Activated gamma-delta T cell (primary cell): ENCODE data around the gene PHKB.
"Not testable (repeated sequence)": the region's sequence is repeated elsewhere in the genome, so short reads cannot be mapped to it uniquely, and the experiment has no call there.

Experiments
- DNase-seq: peaks from one replicate; lab custom pipeline; 2025; lab: John Stamatoyannopoulos, UW

Gene PHKB

DNA sequence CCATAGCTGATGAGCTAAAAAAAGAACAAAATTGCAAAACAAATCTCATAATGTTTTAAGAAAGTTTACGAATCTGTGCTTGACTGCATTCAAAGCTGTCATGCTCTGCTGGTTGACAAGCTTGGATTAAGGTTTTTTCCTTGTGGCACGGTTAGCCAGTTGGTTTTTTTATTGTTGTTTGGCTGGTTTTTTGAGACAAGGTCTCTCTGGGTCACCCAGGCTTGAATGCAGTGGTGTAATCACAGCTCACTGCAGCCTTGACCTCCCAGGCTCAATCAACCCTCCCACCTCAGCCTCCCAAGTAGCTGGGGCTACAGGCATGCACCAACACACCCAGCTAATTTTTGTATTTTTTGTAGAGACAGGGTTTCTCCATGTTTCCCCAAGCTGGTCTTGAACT is 45.7 kb downstream of the PHKB start:
- DNase-seq = no peak

DNA sequence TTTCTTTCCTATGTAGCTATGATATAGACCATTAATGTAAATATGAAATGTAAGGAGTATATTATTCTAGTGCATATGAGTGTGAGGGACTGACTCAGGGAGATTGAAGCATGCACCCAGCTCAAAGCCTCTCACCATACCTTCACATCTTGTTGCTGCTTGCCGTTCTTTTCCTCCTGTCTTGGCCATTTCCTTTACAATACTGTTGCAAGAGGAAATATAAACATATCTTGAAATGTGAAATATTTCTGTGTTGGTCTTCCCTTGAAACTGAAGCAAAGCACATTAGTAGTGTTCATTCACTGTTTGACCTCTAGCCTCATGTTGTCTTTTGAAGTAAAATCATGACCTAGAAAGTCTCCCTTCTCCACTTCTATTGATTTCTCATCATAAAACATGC is 46.6 kb downstream of the PHKB start:
- DNase-seq = no peak

DNA sequence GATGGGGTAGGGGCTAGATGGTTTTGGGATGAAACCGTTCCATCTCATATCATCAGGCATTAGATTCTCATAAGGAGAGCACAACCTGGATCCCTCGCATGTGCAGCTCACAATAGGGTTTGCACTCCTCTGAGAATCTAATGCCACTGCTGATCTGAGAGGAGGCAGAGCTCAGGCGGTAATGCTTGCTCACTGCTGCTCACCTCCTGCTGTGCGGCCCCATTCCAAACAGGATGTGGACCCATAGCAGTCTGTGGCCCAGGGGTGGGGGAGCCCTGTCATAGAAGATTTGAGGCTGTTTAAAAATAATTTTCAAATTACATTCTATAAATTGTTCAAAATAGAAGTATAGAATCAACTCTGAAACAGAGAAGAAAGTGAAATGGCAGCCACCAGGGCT is 50.8 kb downstream of the PHKB start:
- DNase-seq = no peak

DNA sequence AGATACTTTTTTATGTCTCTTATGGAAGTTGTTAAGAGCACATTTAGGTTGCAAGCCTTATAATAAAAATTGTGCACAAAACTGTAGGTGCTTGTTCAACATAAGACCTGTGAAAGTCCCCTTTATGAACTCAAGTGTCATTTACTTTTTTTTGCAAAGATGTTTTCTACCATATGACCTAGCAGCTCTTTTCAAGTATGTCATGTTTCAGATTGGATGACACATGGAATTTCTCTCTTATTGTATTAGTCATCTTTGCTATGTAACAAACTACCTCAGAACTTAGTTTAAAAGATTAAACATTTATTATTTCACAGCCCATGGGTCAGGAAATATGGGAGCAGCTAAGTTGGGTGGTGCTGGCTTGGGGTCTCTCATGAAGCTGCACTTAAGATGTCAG is 57.9 kb downstream of the PHKB start:
- no peak for DNase-seq

DNA sequence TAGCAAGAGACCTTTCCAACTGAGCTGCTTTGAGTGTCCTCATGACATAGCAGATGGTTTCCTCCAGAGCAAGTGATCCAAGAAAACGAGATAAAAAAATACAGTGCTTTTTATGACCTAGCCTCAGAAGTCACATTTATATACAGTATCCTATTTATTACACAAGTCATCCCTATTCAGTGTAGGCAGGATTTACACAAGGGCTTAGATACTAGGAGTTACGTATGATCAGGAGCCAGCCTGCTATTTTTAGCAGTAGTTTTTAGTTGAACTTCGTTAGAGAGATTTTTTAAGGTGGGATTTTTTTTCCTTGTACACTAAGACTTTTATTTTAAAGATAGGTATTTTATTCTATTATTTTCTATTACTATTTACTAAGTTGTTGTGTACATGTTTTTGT is 58.4 kb downstream of the PHKB start:
- DNase-seq = no peak

DNA sequence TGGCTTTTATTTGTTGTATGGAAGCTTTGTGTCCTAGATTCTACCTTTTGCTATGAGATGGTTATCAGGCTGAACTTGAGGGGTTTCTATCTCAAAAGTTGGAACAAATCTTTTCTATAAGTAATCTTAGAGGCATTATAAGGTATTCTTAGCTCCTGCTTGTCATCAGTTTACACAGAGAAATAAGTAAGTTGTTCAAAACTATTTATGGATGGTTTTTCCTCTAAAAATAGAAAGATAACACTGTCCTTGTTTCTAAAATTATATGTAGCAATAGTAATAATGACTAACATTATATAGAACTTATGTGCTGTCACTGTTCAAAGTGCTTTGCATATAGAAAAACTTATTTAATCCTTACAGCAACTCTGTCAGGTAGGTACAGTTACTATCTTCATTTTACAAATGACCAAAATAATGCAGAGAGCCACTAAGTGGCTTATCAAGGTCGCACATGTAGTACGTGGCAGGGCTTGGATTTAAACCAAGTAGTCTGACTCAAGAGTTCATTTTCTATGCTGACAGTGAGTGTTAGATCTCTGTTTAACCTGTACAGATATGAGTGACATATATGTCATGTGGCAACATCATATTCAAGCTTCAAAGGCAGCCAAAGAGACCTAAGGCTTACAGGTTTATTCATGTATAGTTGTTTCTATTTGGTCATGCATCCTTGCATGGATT is 59.0 kb downstream of the PHKB start:
- no peak for DNase-seq

DNA sequence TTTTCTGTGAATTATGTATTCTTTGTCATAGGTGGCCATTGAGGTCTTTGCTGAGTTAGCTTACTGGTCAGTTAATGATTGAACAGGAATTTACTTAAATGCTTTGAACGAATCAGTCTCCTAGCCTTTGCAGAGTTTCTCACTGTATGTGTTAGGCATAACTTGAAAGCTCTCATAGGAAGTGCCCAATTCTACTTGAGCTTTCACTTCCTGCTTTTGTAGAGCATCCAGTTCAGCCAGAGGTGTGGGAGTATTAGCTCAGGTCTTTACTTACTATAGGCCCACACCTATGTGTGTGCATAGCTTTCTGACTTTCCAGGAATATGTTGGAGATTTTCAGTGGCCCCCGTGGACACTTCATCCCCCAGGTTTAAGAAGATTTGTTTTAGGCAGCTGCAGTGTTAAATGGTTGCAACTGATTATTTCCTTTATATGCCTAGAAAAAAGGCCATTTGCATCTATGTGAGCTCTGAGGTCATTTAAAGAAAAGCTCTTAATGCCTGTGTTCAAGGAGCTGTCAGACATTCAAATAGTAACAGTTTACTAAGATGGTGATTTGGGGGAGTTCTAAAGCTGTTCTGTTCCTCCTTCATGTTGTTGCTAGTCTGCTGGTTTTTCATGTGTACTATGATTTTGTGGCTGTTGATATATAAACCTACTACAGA is 62.3 kb downstream of the PHKB start:
- DNase-seq = no peak

DNA sequence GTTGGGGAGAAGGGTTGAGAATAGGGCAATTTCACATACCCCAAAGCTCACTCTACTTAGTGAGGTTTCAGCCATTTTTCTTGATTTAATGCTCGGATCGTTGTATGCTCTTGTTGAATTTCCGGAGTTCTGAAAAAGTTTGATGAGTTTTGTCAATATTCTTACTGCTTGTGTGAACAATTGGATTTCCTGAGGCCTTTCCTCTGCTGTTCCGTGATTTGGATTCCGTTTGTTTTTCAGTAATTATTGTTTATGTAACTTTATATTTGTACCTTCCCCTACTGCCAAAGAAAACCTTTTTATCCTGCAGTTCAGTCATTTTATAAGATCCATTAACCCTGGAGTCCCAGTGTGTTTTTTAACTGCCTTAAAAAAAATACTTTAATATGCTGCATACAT is 62.9 kb downstream of the PHKB start:
- no peak for DNase-seq

DNA sequence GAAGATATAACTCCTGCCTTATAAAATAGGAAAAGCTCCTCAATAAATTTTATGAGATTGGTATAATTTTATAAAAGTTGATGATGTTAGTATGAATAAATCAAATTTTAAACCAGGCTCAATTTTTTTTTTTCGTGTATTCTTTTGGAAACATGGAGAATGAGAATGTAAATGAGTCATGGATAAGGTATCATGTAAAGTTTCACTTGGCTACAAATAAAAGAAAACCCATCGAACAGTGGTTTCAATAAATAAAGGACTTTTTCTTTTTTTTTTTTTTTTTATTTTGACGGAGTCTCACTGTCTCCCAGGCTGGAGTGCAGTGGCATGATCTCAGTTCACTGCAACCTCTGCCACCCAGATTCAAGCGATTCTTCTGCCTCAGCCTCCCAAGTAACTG is 67.3 kb downstream of the PHKB start:
- no peak for DNase-seq

DNA sequence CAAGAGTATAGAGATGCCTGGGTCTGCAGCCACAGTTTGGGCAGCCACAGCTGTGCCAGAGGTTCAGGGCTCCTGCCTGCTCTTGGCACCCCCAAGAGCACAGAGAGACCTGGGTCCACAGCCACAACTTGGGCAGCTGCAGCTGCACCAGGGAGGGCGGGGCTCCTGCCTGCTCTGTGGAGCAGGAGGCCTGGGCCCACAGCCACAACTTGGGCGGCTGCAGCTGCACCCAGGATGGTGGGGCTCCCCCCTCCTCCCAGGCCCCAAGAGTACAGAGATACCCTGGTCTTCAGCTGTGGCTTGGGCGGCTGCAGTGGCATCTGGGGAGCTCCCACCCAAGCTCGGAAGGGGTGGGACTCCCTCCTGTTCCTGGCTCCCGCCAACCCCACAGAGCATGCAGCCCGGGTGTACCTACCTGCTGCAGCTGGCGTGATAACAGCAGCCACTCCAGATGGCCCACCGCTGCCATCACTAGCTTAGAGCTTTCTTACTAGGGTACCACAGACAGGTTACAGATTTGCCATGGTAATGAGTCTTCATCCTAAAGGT is 72.7 kb downstream of the PHKB start:
- no peak for DNase-seq

DNA sequence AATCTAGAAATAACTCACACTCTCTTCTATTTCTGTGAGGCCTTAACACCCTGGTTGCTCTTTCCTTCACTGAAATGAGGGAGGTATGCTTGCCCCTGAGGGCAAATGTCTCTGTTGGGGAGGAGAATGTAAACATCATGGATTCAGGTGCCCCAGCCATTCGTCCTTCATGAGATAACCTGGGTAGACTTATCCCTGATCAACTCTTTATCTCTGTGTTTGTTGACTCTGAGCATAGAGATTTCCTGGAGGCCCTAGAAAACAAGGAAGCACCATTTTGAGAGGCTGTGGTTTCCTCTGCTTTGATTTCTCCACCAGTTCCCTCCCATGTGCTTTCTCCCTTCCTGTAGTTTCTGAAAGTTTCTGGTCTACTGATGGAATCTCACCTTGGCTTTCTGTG is 77.3 kb downstream of the PHKB start:
- no peak for DNase-seq

DNA sequence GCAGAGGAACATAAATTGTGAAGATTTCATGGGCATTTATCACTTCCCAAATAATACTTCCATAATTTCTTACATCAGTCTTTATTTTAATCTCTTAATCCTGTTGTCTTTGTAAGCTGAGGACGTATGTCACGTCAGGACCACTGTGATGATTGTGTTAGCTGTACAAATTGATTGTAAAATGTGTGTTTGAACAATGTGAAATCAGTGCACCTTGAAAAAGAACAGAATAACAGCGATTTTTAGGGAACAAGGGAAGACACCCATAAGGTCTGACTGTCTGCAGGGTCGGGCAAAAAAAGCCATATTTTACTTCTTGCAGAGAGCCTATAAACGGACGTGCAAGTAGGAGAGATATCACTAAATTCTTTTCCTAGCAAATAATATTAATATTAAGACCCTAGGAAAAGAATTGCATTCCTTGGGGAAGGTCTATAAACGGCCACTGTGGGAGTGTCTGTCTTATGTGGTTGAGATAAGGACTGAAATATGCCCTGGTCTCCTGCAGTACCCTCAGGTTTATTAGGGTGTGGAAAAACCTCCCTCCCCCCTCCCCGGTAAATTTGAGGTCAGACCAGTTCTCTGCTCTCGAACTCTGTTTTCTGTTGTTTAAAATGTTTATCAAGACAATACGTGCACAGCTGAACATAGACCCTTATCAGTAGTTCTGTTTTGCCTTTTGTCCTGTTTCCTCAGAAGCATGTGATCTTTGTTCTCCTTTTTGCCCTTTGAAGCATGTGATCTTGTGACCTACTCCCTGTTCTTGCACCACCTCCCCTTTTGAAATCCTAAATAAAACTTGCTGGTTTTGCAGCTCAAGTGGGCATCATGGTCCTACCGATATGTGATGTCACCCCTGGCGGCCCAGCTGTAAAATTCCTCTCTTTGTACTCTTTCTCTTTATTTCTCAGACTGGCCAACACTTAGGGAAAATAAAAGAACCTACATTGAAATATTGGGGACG is 78.9 kb downstream of the PHKB start:
- not testable (repeated sequence) for DNase-seq

DNA sequence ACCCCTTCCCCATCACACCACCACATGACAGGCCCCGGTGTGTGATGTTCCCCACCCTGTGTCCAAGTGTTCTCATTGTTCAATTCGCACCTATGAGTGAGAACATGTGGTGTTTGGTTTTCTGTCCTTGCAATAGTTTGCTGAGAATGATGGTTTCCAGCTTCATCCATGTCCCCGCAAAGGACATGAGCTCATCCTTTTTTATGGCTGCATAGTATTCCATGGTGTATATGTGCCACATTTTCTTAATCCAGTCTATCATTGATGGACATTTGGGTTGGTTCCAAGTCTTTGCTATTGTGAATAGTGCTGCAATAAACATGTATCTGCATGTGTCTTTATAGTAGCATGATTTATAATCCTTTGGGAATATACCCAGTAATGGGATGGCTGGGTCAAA is 80.0 kb downstream of the PHKB start:
- not testable (repeated sequence) for DNase-seq

DNA sequence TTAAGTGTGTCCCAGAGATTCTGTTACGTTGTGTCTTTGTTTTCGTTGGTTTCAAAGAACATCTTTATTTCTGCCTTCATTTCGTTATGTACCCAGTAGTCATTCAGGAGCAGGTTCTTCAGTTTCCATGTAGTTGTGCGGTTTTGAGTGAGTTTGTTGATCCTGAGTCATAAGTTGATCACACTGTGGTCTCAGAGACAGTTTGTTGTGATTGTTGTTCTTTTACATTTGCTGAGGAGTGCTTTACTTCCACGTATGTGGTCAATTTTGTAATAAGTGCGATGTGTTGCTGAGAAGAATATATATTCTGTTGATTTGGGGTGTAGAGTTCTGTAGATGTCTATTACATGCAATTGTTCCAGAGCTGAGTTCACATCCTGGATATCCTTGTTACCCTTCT is 83.1 kb downstream of the PHKB start:
- DNase-seq = not testable (repeated sequence)

DNA sequence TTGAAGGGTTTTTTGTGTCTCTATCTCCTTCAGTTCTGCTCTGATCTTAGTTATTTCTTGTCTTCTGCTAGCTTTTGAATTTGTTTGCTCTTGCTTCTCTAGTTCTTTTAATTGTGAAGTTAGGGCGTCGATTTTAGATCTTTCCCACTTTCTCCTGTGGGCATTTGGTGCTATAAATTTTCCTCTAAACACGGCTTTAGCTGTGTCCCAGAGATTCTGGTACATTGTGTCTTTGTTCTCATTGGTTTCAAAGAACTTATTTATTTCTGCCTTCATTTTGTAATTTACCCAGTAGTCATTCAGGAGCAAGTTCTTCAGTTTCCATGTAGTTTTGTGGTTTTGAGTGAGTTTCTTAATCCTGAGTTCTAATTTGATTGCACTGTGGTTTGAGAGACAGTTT is 90.1 kb downstream of the PHKB start:
- DNase-seq = not testable (repeated sequence)

DNA sequence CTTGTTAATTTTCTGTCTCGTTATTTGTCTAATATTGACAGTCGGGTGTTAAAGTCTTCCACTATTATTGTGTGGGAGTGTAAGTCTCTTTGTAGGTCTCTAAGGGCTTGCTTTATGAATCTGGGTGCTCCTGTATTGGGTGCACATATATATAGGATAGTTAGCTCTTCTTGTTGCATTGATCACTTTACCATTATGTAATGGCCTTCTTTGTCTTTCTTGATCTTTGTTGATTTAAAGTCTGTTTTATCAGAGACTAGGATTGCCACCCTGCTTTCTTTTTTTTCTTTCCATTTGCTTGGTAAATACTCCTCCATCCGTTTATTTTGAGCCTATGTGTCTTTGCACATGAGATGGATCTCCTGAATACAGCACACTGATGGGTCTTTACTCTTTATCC is 90.6 kb downstream of the PHKB start:
- not testable (repeated sequence) for DNase-seq

DNA sequence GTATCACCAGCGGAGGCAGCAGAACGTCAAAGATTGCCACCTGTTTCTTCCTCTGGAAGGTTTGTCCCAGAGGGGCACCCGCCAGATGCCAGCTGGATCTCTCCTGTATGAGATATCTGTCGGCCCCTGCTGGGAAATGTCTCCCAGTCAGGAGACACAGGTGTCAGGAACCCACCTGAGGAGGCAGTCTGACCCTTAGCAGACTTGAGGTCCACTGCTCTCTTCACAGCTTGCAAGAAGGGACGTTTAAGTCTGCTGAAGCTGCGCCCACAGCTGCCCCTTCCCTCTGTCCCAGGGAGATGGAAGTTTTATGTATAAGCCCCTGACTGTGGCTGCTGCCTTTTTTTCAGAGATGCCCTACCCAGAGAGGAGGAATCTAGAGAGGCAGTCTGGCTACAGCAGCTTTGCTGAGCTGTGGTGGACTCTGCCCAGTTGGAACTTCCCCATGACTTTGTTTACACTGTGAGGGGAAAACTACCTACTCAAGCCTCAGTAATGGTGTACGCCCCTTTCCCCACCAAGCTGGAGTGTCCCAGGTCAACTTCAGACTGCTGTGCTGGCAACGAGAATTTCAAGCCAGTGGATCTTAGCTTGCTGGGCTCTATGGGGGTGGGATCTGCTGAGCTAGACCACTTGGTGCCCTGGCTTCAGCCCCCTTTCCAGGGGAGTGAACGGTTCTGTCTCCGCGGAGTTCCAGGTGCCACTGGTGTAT is 92.9 kb downstream of the PHKB start:
- no peak for DNase-seq

DNA sequence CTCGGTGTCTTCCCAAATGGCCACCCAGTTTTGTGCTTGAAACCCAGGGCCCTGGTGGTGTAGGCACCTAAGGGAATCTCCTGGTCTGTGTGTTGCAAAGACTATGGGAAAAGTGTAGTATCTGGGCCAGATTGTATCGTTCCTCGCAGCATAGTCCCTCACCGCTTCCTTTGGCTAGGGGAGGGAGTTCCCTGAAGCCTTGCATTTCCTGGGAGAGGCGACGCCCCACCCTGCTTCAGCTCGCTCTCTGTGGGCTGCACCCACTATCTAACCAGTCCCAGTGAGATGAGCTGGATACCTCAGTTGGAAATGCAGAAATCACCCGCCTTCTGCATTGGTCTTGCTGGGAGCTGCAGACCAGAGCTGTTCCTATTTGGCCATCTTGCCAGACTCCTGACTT is 93.5 kb downstream of the PHKB start:
- not testable (repeated sequence) for DNase-seq

DNA sequence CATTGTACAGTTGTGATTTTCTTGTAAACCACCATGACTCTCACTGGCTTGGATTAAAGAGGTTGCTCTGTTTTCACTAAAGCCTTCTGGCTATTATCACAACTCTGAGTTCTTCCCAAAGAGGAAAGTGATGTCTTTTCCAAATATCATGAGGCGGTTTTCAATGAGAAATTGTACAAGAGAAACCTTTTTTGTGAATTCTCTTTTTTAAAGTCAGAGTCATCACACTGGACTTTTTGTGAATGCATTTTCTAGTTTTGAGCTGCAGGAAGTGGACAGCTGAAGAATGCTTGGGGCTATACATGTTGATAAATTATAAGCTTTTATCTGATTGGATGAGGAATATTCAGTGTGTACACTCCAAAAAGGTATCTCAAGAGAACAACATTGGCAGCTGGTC is 100.2 kb downstream of the PHKB start:
- DNase-seq = no peak

DNA sequence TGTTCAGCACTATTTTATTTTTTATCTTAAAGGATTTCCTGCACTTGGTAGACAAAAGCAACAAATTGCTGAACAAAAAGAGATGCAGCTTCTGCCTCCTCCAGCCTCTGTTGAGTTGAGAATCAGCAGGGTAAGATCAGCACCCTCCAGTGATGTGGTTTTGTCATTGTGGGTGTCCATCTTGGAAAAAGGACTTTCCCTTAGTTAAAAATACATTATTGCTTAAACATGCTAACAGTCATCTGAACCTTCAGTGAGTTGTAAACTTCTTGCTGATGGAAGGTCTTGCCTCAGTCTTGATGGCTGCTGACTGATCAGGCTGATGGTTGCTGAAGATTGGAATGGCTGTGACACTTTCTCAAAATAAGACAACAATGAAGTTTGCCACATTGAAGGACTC is 101.2 kb downstream of the PHKB start:
- DNase-seq = no peak

DNA sequence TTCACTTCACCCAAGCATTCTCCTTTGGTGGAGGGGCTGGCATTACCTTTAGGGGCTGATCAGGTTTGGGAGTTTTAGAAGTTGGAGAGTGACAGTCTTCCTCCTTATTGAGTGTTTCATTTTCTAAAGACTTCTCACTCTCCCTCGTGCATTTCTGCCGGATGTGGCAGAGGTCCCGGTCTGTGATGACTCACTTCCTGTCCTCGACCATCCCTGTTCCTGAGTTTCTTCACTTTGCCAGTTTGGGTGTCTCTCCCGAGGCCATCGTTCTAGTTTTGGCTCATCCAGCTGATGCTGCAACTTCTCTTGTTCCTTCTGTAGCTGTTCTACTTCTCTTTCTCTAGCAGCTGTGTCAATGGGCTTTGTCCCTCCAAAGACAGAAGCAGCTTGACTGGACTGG is 104.3 kb downstream of the PHKB start:
- no peak for DNase-seq

DNA sequence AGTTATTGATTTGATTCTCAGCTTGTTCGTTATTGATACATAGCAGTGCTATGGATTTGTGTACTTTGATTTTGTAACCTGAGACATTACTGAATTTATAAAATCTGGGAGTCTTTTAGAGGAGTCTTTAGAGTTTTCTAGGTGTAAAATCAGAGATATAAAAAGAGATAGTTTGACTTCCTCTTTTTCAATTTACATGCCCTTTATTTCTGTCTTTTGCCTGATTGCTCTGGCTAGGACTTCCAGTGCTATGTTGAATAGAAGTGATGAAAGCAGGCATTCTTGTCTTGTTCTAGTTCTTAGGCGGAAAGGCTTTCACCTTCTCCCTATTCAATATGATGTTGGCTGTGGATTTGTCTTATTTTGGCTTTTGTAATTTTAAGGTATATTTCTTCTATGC is 106.2 kb downstream of the PHKB start:
- DNase-seq = no peak
